BJ (cell line): ENCODE data around the gene SARM1. TPM values are rescaled to one million over a fixed set of nuclear protein-coding genes. Genes with fewer than 3 reads are reported as not detected.

ENCODE experiments used
- CTCF ChIA-PET: fragments of 350-600 bp; formaldehyde crosslinking; extraction: SDS; loops from one replicate; lab custom pipeline; 2021; ENCODE audit warnings: antibody characterized with exemption, inconsistent platforms; lab: Yijun Ruan, JAX
- POLR2A ChIA-PET: fragments of 300-600 bp; sonication (Branson Sonifier 250); formaldehyde crosslinking; extraction: SDS; loops from one replicate; lab custom pipeline; 2021; ENCODE audit warnings: antibody characterized with exemption; lab: Charles Lee
- DNase-seq: peaks from one replicate; pipeline ENCODE4 v3.0.0-alpha.2; 2011; ENCODE audit warnings: low read depth
- H3K27me3 ChIP-seq: 2 replicates; pipeline ENCODE4 v1.6.0; 2011; ENCODE audit warnings: low read length; ENCODE audit not compliant: control insufficient read depth, insufficient read depth
- H3K36me3 ChIP-seq: 2 replicates; pipeline ENCODE4 v1.5.1; 2011; ENCODE audit warnings: low read length; ENCODE audit not compliant: control insufficient read depth, insufficient read depth
- H3K4me3 ChIP-seq: 2 replicates; pipeline ENCODE4 v1.5.1; 2011; ENCODE audit warnings: low read depth, mild to moderate bottlenecking, control low read depth, low read length
- CTCF ChIP-seq: IDR thresholded peaks from 2 replicates; pipeline ENCODE4 v1.5.1; 2011; ENCODE audit warnings: low read depth, mild to moderate bottlenecking, control low read depth, inconsistent platforms, low read length, moderate library complexity; ENCODE audit not compliant: insufficient read depth
- polyA plus RNA-seq: library from polyadenylated mRNA; depleted of rRNA; stranded (reverse); fragments of >200 nt; gene quantifications from 2 replicates; pipeline ENCODE4 v1.2.3, GENCODE V29; 2011

Gene SARM1
- polyA plus RNA-seq, 1 experiment: 13.4 TPM

GRCh38 chr17:28379814-28380801 is 8.6 kb downstream of the SARM1 start:
- CTCF ChIA-PET: no interaction called here
- Histone ChIP-seq H3K36me3 (peaks cover 8% of the 10 kb centered on the region), H3K27me3 (no peaks in the 10 kb centered on the region), H3K4me3 (no peak overlapping the region)
- DNase-seq: peak; percentile 68
- TF ChIP-seq CTCF: no peak
- POLR2A ChIA-PET: no interaction called here

GRCh38 chr17:28381141-28381825 is 9.8 kb downstream of the SARM1 start:
- peaks cover 8% of the 10 kb centered on the region for H3K36me3 ChIP-seq
- no peak for DNase-seq
- H3K27me3 ChIP-seq: no peaks in the 10 kb centered on the region
- POLR2A ChIA-PET: no interaction called here
- H3K4me3 ChIP-seq: no peak overlapping the region
- TF ChIP-seq CTCF: no peak
- CTCF ChIA-PET: no interaction called here

GRCh38 chr17:28384281-28385036 is 13.0 kb downstream of the SARM1 start:
- ChIA-PET POLR2A (interaction anchor here (0.5 kb wide), 1 partner anchor 99 kb away, joined by 3 read pairs; no protein-coding TSS in a partner anchor), CTCF (no interaction called here)
- Histone ChIP-seq H3K36me3 (peaks cover 9% of the 10 kb centered on the region), H3K4me3 (no peak overlapping the region), H3K27me3 (no peaks in the 10 kb centered on the region)
- no peak for TF ChIP-seq CTCF
- no peak for DNase-seq

- TF ChIP-seq CTCF: no peak
- Histone ChIP-seq H3K36me3 (peaks cover 11% of the 10 kb centered on the region), H3K4me3 (no peak overlapping the region), H3K27me3 (no peaks in the 10 kb centered on the region)
- ChIA-PET POLR2A (no interaction called here), CTCF (no interaction called here)
- no peak for DNase-seq
These were observed 13.5 kb downstream of the SARM1 start for GRCh38 chr17:28385037-28385400.
